Right hindlimb (tissue), 1 donor: ENCODE results near the gene AATK.

Experiments used
- DNase-seq: peaks from one replicate; pipeline ENCODE4 v3.0.0-alpha.2; 2018

Gene AATK

GRCh38 chr17:81126281-81127132 is 39.5 kb downstream of the AATK start:
- DNase-seq, result no peak

DNA sequence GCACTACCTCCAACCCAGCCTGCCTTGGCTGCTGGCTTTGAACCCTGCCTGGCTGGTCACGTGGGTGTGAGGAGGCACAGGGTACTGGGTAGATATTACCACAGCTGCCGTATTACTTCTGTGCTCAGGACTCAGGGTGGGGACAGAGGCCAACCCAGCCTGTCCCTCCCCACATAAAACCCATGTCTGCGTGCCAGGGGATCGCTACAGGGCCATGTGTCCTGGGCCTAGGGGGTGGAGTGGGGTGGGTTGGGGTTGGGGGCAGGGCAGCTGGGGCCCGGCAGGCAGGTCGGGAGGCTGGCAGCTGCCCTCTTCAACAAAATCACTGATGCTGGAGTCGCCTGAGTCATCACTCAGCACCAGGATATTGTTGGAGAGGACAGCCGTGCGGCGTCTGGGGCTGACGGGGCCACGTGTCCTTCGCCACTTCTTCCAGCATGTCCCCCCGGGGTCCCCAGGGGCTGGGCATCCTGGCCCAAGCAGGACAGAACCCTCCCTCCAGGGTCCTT is 40.4 kb downstream of the AATK start:
- DNase-seq, result peak; percentile 62

DNA sequence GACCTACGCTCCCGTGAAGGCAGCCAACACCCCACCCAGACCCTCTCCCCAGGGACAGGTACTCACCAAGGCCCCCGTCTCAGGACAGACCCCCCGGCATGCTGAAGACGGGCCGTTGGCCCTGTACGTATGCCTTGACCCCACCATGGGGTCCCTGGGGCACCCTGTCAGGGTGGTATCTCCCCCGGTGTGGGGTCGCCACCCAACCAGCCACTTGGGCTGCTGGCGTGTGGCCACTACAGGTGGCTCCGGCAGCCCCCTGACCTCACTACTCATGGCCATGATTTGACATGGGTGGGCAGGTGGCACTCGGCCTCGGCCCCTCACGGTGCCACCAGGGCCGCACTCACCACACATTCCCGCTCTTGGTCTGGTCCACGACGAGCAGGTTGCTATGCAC is 41.6 kb downstream of the AATK start:
- no peak for DNase-seq

- no peak for DNase-seq
These were observed 42.7 kb downstream of the AATK start for GRCh38 chr17:81123052-81124048.

DNA sequence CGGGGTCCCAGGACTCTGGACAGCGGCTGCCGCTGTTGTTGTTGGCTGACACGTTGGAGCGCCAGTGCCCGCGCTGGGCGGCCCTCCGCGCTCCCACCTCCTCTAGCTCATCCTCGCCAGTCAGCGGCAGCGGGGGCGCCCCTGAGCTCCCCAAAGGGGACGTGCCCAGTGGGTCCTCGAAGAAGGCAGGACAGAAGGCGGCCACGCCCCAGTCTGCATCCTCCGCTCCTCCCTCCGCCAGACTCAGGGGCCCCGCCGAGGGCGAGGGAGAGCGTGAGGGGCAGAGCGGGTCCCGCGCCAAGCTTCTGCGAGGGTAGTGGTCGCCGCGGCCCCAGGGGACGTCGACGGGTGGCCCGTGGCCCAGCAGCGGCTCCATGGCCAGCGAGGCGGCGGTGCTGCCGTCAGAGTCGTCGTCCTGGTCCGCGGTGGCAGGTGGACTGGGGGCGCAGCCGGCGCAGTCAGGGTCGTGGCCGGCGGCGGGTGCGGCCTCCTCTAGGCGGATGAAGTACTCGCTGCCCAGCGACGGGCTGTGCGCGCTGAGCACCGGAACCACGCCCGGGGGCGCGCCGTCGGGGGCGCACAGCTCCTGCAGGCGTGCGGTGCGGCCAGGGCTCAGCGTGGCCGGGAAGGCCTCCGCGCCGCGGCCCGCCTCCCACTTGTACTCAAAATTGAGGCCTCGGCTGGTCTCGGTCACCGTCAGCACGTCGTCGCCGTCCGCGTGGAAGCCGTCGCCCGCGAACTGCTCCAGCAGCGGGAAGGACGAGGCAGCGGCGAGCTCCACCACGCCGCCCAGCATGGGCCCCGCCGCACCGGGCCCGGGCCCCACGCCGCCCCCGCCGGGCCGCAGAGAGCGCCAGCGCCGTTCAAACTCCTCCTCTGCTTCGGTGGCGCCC is 43.9 kb downstream of the AATK start:
- no peak for DNase-seq

DNA sequence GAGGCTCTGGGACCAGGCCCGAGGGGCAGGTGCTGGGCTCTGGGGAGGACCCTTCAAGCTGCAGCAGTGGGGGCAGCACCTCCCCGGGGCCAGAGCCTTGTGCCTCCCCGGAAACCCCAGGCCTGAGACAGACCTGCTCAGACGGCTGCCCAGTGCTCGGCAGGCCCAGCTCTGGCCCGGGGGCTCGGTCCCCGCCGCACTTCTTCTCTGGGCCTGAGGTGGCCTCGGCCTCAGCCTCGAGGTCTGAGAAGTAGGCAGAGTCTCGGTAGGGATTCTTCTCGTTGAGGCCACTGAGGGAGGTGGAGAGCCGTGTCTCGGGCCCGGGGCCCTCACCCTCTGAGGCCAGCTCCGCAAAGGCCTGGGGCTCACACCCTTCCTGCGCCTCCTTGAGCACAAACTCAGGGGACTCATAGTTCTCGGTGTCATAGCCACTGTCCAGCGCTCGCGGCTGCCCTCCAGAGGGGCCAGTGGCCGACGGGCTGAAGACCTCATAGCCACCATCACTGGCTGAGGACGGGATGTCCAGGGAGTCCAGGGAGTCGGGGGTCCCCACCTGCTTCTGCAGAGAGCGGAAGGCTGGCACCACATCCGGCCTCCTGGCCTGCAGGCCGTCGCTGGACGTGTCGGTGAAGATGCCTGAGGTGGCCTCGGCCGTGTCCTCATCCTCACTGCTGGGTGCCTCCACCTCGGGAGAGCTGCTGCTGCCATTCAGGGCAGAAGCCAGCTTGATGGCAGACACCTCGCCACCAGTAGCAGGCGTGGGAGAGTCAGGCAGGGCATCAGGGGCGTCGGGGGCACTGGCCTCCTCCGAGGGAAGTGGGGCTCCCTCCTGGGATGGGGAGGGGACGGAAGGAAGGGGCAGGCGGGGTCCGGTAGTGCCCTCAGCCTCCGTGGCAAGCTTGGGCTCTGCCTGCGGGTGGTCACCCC is 45.1 kb downstream of the AATK start:
- DNase-seq, result no peak

- no peak for DNase-seq
These were observed 45.9 kb downstream of the AATK start for GRCh38 chr17:81120149-81120484.

DNA sequence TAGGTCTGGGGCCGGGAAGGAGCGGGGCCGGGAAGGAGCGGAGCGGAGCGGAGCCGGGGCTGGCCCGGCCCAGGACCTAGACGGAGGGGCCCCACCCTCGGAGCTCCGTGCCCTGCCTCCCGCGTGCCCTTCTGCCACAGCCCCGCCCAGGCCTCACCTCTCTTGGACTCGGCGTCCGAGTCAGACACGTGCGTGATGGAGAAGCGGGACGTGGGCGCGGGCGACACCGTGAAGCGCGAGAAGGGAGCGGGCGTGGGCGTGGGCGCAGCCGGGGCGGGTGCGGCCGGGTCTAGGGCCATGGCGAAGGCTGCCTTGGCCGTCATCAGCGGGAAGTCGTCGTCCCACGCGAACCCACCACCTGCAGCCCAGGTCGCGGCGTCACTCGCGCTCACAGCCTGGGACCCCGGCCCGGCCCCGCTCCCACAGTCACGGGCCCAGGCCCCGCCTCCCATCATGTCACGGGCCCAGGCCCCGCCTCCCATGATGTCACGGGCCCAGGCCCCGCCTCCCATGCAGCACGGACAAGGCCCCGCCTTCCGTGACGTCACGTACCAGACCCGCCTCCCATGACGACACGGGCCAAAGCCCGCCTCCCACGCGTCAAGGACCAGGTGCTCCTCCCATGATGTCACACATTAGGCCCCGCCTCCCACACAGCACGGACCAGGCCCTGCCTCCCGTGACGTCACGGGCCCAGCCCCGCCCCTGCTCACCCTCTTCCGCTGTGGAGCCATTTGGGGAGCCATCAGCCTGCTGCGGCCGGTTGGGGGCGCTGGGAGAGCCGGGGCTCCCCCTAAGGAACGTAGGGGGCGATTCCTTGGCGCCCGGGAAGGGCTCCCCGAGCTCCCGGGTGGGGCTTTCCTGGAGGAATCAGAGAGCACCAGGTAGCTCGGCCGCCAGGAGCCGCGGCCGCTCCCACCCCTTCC is 46.5 kb downstream of the AATK start:
- DNase-seq, result peak; percentile 90

DNA sequence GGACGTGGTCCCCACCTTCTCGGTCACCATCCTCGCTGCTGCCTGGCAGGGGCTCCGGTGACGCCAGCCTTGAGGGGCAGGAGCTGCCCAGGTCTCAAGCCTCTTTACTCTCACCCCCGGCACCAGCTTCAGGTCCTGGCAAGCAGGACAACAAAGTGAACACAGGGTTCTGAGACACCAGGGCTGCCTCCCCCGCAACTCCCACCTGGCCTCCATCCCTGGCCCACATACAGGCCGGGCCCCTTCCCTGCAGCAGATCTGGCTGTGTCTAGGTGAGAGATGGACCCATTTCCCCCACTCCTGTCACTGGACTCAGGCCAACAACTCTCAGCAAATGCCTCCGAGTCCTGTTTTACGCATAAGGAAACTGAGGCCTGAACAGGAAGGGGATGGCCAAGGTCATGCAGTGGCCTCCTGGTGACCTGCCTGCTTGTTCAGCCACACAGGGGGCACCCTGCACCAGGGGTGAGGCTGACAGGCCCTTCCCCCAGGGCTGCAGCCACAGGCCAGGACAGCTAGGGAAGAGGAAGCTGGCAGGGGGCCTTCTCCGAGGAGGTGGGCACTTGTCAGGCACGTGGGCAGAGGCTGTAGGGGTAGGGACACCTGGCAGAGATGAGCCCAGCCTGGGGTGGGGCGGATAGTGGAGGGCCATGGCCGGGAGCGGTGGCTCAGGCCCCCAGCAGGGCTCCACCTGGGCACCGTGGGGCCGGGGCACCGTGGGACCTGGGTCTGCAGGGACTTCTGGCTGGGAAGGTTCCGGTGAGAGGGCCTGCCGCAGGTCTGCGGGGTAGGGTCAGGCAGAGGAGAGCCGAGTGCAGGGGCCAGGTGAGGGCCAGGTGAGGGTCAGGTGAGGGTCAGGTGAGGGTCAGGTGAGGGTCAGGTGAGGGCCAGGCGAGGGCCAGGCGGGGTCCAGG is 47.5 kb downstream of the AATK start:
- no peak for DNase-seq

GRCh38 chr17:81117672-81118198 is 48.3 kb downstream of the AATK start:
- no peak for DNase-seq

- DNase-seq, result no peak
These were observed 49.3 kb downstream of the AATK start for GRCh38 chr17:81116704-81117103.

DNA sequence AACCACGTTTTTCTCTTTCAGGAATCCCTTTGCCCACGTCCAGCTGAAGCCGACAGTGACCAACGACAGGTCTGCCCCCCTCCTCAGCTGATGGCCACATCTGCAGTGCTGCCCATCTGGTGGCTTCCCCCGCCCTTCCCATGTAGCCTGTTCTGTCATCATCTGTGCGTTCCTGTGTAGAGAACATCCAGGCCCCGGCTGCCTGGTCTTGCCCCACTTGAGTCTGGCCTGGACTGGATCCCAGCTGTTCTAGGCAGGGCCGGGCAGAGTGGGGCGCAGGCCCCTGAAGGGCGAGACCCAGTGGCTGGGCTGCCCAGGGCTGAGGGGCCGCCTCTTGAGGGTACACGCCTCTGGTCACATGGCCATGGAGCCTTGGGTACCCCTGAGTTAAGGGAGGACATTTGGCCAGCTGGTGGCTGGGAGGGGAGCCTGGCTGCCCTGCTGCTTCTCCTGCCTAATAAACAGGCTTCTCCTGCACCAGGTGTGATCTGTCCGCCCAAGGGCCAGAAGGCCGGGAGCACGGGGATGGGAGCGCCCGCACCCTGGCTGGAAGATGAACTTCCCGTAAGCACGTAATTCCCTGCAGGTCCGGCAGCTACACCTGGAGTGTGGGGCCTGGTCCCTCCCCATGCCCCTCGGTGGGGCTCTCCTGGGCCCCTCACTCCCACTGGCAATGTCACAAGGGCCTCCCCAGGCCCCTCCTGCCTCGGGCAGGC is 50.1 kb downstream of the AATK start:
- no peak for DNase-seq

DNA sequence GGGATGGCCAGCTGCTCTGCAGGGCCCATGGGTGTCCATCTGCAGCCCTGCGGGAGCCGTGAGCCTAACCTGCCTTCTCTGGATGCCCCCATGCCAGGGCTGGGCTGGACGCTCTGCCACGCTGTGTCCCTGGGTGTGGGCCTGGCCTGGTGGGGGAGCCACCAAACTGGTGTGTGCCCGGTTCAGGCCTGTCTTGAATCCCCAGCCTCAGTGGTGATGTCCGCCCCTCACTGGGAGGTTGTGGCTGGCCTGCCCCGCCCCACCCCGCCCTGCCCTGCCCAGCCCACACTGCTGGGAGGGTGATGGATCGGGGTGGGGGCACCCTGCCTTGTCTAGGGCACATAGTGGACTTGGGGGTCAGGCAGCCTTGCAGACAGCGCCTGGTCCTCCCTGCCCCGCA is 50.8 kb downstream of the AATK start:
- no peak for DNase-seq

GRCh38 chr17:81114351-81115093 is 51.5 kb downstream of the AATK start:
- no peak for DNase-seq

GRCh38 chr17:81113158-81113724 is 52.8 kb downstream of the AATK start:
- DNase-seq, result no peak

GRCh38 chr17:81112450-81112849 is 53.6 kb downstream of the AATK start:
- DNase-seq, result no peak

GRCh38 chr17:81111066-81111465 is 55.0 kb downstream of the AATK start:
- DNase-seq, result no peak
